MM.1S (cell line): ENCODE results near the gene RPS6KA3.

Experiments
- CTCF ChIP-seq: fragments of 300-600 bp; sonication (generic); IDR thresholded peaks from 2 replicates; pipeline ENCODE4 v1.5.1; 2016; ENCODE audit warnings: antibody characterized with exemption, low read length, mixed read lengths
- EZH2 ChIP-seq: fragments of 300-600 bp; sonication (generic); optimal IDR thresholded peaks from 2 replicates; pipeline ENCODE3; 2017; ENCODE audit warnings: low read depth, mild to moderate bottlenecking, antibody characterized with exemption, low read length, mixed read lengths
- EZH2phosphoT487 ChIP-seq: fragments of 300-600 bp; sonication (generic); IDR thresholded peaks from 2 replicates; pipeline ENCODE4 v1.6.1; 2018; ENCODE audit warnings: antibody characterized with exemption, low read length

GRCh38 chrX:20231598-20231997 lies 35.1 kb downstream of the RPS6KA3 start:
- no peak for TF ChIP-seq CTCF
- no peak for TF ChIP-seq EZH2phosphoT487
- TF ChIP-seq EZH2 = no peak
